Neuronal stem cell (in vitro differentiated cells): ENCODE data around the gene ULK4.

Experiments
- DNase-seq: peaks from one replicate; pipeline ENCODE4 v3.0.0-alpha.2; 2013; ENCODE audit warnings: low spot score
- H2AFZ ChIP-seq: one replicate; pipeline ENCODE4 v1.6.1; 2013; ENCODE audit warnings: mild to moderate bottlenecking, low read length, inconsistent platforms
- H2AK5ac ChIP-seq: 2 replicates; pipeline ENCODE4 v1.6.1; 2013; ENCODE audit warnings: low read depth, mild to moderate bottlenecking, inconsistent platforms, low read length, moderate library complexity, mixed read lengths
- H2BK120ac ChIP-seq: 2 replicates; pipeline ENCODE4 v1.6.1; 2013; ENCODE audit warnings: low read depth, mild to moderate bottlenecking, inconsistent platforms, low read length, moderate library complexity, mixed read lengths
- H2BK12ac ChIP-seq: one replicate; pipeline ENCODE4 v1.6.1; 2013; ENCODE audit warnings: low read length, inconsistent platforms
- H2BK15ac ChIP-seq: 2 replicates; pipeline ENCODE4 v1.6.1; 2013; ENCODE audit warnings: mild to moderate bottlenecking, low read length, inconsistent platforms, mixed read lengths
- H2BK5ac ChIP-seq: one replicate; pipeline ENCODE4 v1.6.1; 2013; ENCODE audit warnings: inconsistent platforms, mild to moderate bottlenecking, low read length, moderate library complexity
- H3K14ac ChIP-seq: one replicate; pipeline ENCODE4 v1.6.1; 2013; ENCODE audit warnings: low read length, inconsistent platforms
- H3K18ac ChIP-seq: 2 replicates; pipeline ENCODE4 v1.6.1; 2013; ENCODE audit warnings: low read length, inconsistent platforms
- H3K23ac ChIP-seq: 2 replicates; pipeline ENCODE4 v1.6.1; 2013; ENCODE audit warnings: low read depth, mild to moderate bottlenecking, mixed read lengths, low read length, inconsistent platforms; ENCODE audit not compliant: poor library complexity
- H3K27ac ChIP-seq: replicated peaks from 3 replicates; pipeline ENCODE4 v1.5.1; 2013; ENCODE audit warnings: low read length, inconsistent platforms
- H3K27me3 ChIP-seq, 3 experiments: 2 replicates each; pipeline ENCODE4 v1.6.1; 2013; ENCODE audit warnings: low read length in 3 of 3, mild to moderate bottlenecking in 2 of 3, inconsistent platforms in 1 of 3, low read depth in 1 of 3, mixed read lengths in 1 of 3, moderate library complexity in 1 of 3; ENCODE audit not compliant: control insufficient read depth in 3 of 3, insufficient read depth in 3 of 3
- H3K36me3 ChIP-seq, 2 donors: replicated peaks in 1 of 2; 2 replicates each; pipeline ENCODE4 v1.6.1; 2013; ENCODE audit warnings: low read length in 2 of 2; ENCODE audit not compliant: control insufficient read depth in 2 of 2, insufficient read depth in 2 of 2
- H3K4ac ChIP-seq: 2 replicates; pipeline ENCODE4 v1.6.1; 2013; ENCODE audit warnings: inconsistent platforms, mild to moderate bottlenecking, low read length, moderate library complexity
- H3K4me1 ChIP-seq, 2 donors: 1 replicate in 1 of 2; 2 replicates in 1 of 2; pipeline ENCODE4 v1.6.1; 2013; ENCODE audit warnings: low read length in 2 of 2, low read depth in 1 of 2; ENCODE audit not compliant: control insufficient read depth in 2 of 2, insufficient read depth in 1 of 2
- H3K4me2 ChIP-seq: one replicate; pipeline ENCODE4 v1.6.1; 2013; ENCODE audit warnings: mild to moderate bottlenecking, low read length, inconsistent platforms; ENCODE audit not compliant: insufficient read depth, poor library complexity, severe bottlenecking
- H3K4me3 ChIP-seq, 2 donors: 2 replicates each; pipeline ENCODE4 v1.5.1; 2013; ENCODE audit warnings: low read length in 2 of 2, mild to moderate bottlenecking in 2 of 2, inconsistent platforms in 1 of 2, moderate library complexity in 1 of 2
- H3K79me1 ChIP-seq: one replicate; pipeline ENCODE4 v1.6.1; 2013; ENCODE audit warnings: low read depth, mild to moderate bottlenecking, inconsistent platforms, low read length, moderate library complexity
- H3K9ac ChIP-seq: one replicate; pipeline ENCODE4 v1.6.1; 2013; ENCODE audit warnings: mild to moderate bottlenecking, low read depth, low read length, inconsistent platforms; ENCODE audit not compliant: poor library complexity
- H3K9me3 ChIP-seq, 2 donors: replicated peaks in 1 of 2; 2 replicates each; pipeline versions ENCODE3 to v1.6.1; 2013; ENCODE audit warnings: low read length in 2 of 2, mild to moderate bottlenecking in 2 of 2, inconsistent platforms in 1 of 2, low read depth in 1 of 2, mixed read lengths in 1 of 2, moderate library complexity in 1 of 2; ENCODE audit not compliant: control insufficient read depth in 2 of 2, insufficient read depth in 1 of 2
- H4K8ac ChIP-seq: one replicate; pipeline ENCODE4 v1.6.1; 2013; ENCODE audit warnings: low read depth, mild to moderate bottlenecking, inconsistent platforms, low read length, moderate library complexity
- H4K91ac ChIP-seq: one replicate; pipeline ENCODE4 v1.6.1; 2013; ENCODE audit warnings: low read length, low read depth, mild to moderate bottlenecking, inconsistent platforms; ENCODE audit not compliant: poor library complexity
- WGBS, 2 donors: extraction: QIAGEN DNeasy Blood & Tissue Kit; methylation state at CpG; one replicate each; pipeline ENCODE4 v1.1.7; 2013; ENCODE audit warnings: missing lambda C conversion rate in 2 of 2, mixed read lengths in 1 of 2; ENCODE audit not compliant: insufficient read length in 2 of 2, insufficient replicate concordance in 1 of 2; ENCODE audit errors: extremely low coverage in 2 of 2; 5-methylcytosine and 5-hydroxymethylcytosine counted together

ULK4 gene

GRCh38 chr3:41907330-41908073, 54.4 kb downstream of the ULK4 start:
- H4K91ac ChIP-seq = no peak overlapping the region
- no peak overlapping the region for H3K4me2 ChIP-seq
- H2AK5ac ChIP-seq = no peak overlapping the region
- H2BK120ac ChIP-seq = no peak overlapping the region
- H2BK5ac ChIP-seq = no peak overlapping the region
- no peak overlapping the region for H3K4ac ChIP-seq
- no peak overlapping the region for H3K27ac ChIP-seq
- H3K9me3 ChIP-seq = no peaks in the 10 kb centered on the region
- H4K8ac ChIP-seq = no peak overlapping the region
- no peak overlapping the region for H2BK12ac ChIP-seq
- peaks cover 0 to 31% of the 10 kb centered on the region in 2 donors for H3K36me3 ChIP-seq
- no peak overlapping the region for H2BK15ac ChIP-seq
- no peaks in the 10 kb centered on the region for H3K4me1 ChIP-seq
- WGBS, 2 donors = no CpG with 5 or more reads among the region's 3 CpGs
- H3K18ac ChIP-seq = no peak overlapping the region
- no peak overlapping the region for H2AFZ ChIP-seq
- no peaks in the 10 kb centered on the region for H3K79me1 ChIP-seq
- H3K9ac ChIP-seq = no peak overlapping the region
- no peak overlapping the region for H3K23ac ChIP-seq
- no peak overlapping the region for H3K4me3 ChIP-seq
- no peak for DNase-seq
- H3K27me3 ChIP-seq = no peaks in the 10 kb centered on the region
- H3K14ac ChIP-seq = no peak overlapping the region

GRCh38 chr3:41900265-41900664, 61.6 kb downstream of the ULK4 start:
- Histone ChIP-seq H3K4me2 (no peak overlapping the region), H3K4me3 (no peak overlapping the region), H3K23ac (no peak overlapping the region), H3K9me3 (no peaks in the 10 kb centered on the region), H3K4me1 (peaks cover 5 to 7% of the 10 kb centered on the region in 2 donors), H2BK12ac (no peak overlapping the region), H3K9ac (no peak overlapping the region), H3K4ac (no peak overlapping the region), H2BK120ac (no peak overlapping the region), H3K18ac (peak overlapping the region; percentile 82), H3K27me3 (no peaks in the 10 kb centered on the region), H3K14ac (no peak overlapping the region), H2BK5ac (no peak overlapping the region), H2AK5ac (no peak overlapping the region), H3K79me1 (no peaks in the 10 kb centered on the region), H4K8ac (no peak overlapping the region), H2BK15ac (no peak overlapping the region), H4K91ac (no peak overlapping the region), H3K36me3 (no peaks in the 10 kb centered on the region), H3K27ac (peak overlapping the region; percentile 74), H2AFZ (peak overlapping the region; percentile 31)
- peak; percentile 43 for DNase-seq
- no CpG with 5 or more reads among the region's 2 CpGs for WGBS, 2 donors

GRCh38 chr3:41898631-41899030, 63.3 kb downstream of the ULK4 start:
- Histone ChIP-seq H3K23ac (no peak overlapping the region), H3K14ac (no peak overlapping the region), H3K79me1 (no peaks in the 10 kb centered on the region), H2AK5ac (no peak overlapping the region), H3K4me2 (no peak overlapping the region), H3K9me3 (no peaks in the 10 kb centered on the region), H3K27me3 (no peaks in the 10 kb centered on the region), H3K27ac (no peak overlapping the region), H2BK5ac (no peak overlapping the region), H3K9ac (no peak overlapping the region), H4K8ac (no peak overlapping the region), H3K4me1 (peaks cover 5 to 7% of the 10 kb centered on the region in 2 donors), H2AFZ (no peak overlapping the region), H2BK12ac (no peak overlapping the region), H3K4ac (no peak overlapping the region), H2BK120ac (no peak overlapping the region), H2BK15ac (no peak overlapping the region), H3K18ac (no peak overlapping the region), H4K91ac (no peak overlapping the region), H3K36me3 (no peaks in the 10 kb centered on the region), H3K4me3 (no peak overlapping the region)
- no CpG with 5 or more reads among the region's 2 CpGs for WGBS, 2 donors
- DNase-seq = no peak

GRCh38 chr3:41893977-41894376, 67.9 kb downstream of the ULK4 start:
- Histone ChIP-seq H3K4me3 (no peak overlapping the region), H3K27me3 (no peaks in the 10 kb centered on the region), H3K79me1 (no peaks in the 10 kb centered on the region), H2AFZ (no peak overlapping the region), H3K27ac (no peak overlapping the region), H3K4ac (no peak overlapping the region), H3K23ac (no peak overlapping the region), H3K36me3 (no peaks in the 10 kb centered on the region), H3K4me1 (no peaks in the 10 kb centered on the region), H4K8ac (no peak overlapping the region), H4K91ac (no peak overlapping the region), H3K9me3 (peaks cover 0 to 3% of the 10 kb centered on the region in 2 donors), H2BK15ac (no peak overlapping the region), H2BK120ac (no peak overlapping the region), H2AK5ac (no peak overlapping the region), H3K14ac (no peak overlapping the region), H3K9ac (no peak overlapping the region), H2BK5ac (no peak overlapping the region), H3K18ac (no peak overlapping the region), H2BK12ac (no peak overlapping the region), H3K4me2 (no peak overlapping the region)
- no CpG with 5 or more reads among the region's 1 CpG for WGBS, 2 donors
- DNase-seq = no peak
